Fibroblast of pulmonary artery (primary cell): ENCODE data around the gene GCN1.
A peak's percentile ranks its signal among the peaks of the same experiment; 100 is the strongest.

Experiments used
- DNase-seq: peaks from one replicate; pipeline ENCODE4 v3.0.0-alpha.2; 2010; ENCODE audit warnings: low read depth
- H3K4me3 ChIP-seq: replicated peaks from 2 replicates; pipeline ENCODE4 v1.5.1; 2011; ENCODE audit warnings: low read depth, mild to moderate bottlenecking, control low read depth, low read length, moderate library complexity
- TF ChIP-seq, protein P1 (sequence below): IDR thresholded peaks from 2 replicates; pipeline ENCODE4 v1.5.1; 2011; ENCODE audit warnings: mild to moderate bottlenecking, control low read depth, low read length, inconsistent platforms; ENCODE audit errors: missing control alignments

GCN1 gene, protein sequence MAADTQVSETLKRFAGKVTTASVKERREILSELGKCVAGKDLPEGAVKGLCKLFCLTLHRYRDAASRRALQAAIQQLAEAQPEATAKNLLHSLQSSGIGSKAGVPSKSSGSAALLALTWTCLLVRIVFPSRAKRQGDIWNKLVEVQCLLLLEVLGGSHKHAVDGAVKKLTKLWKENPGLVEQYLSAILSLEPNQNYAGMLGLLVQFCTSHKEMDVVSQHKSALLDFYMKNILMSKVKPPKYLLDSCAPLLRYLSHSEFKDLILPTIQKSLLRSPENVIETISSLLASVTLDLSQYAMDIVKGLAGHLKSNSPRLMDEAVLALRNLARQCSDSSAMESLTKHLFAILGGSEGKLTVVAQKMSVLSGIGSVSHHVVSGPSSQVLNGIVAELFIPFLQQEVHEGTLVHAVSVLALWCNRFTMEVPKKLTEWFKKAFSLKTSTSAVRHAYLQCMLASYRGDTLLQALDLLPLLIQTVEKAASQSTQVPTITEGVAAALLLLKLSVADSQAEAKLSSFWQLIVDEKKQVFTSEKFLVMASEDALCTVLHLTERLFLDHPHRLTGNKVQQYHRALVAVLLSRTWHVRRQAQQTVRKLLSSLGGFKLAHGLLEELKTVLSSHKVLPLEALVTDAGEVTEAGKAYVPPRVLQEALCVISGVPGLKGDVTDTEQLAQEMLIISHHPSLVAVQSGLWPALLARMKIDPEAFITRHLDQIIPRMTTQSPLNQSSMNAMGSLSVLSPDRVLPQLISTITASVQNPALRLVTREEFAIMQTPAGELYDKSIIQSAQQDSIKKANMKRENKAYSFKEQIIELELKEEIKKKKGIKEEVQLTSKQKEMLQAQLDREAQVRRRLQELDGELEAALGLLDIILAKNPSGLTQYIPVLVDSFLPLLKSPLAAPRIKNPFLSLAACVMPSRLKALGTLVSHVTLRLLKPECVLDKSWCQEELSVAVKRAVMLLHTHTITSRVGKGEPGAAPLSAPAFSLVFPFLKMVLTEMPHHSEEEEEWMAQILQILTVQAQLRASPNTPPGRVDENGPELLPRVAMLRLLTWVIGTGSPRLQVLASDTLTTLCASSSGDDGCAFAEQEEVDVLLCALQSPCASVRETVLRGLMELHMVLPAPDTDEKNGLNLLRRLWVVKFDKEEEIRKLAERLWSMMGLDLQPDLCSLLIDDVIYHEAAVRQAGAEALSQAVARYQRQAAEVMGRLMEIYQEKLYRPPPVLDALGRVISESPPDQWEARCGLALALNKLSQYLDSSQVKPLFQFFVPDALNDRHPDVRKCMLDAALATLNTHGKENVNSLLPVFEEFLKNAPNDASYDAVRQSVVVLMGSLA (N-terminal part only)

DNA sequence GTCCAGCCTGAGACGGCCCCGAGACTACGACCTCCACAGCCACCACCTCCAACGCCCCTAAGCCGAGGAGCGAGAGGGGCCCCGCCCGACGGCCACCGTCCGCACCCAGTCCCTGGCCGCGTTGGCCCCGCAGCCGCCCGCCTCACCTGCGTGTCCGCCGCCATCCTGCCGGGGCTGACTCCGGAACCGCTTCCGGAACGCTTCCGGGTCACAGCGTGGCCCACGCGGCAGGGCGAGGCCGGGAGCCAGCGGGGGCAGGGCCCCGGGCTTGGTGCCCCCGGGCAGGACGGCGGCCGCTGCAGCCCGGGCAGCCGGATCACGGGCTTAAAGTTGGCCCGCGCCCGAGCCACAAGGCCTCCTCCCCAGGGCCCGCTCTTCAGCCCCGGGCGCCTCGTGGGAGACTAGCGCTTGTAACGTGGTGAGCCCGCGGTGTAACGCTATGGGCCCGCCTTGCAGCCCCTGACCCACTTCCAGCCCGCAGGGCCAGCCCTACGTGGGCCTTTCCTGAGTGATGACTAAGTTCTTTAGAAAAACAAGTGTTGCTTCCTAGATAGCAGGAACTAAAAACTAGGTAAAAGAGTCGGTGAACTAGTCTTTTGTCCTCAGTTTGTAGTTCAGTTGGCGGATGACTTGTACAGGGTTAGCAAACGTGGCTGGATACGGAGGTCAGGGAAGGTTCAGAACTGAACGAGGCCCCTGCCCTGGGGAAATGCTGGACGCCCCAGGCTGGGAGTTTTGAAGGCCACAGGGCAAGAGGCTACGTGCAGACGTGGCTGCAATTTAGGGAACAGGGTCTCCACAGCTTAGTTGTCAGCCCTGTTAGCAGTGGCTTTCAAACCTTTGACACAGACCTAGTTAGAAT is at the start of gene GCN1:
GCN1 (minus strand) TSS at position 182 of the 862 bp plus-strand sequence; CDS start at position 164, 18 bp downstream.
- H3K4me3 ChIP-seq = peak within 1 kb of the TSS; percentile 84
- peak; percentile 74 for DNase-seq
- TF ChIP-seq, protein P1, sequence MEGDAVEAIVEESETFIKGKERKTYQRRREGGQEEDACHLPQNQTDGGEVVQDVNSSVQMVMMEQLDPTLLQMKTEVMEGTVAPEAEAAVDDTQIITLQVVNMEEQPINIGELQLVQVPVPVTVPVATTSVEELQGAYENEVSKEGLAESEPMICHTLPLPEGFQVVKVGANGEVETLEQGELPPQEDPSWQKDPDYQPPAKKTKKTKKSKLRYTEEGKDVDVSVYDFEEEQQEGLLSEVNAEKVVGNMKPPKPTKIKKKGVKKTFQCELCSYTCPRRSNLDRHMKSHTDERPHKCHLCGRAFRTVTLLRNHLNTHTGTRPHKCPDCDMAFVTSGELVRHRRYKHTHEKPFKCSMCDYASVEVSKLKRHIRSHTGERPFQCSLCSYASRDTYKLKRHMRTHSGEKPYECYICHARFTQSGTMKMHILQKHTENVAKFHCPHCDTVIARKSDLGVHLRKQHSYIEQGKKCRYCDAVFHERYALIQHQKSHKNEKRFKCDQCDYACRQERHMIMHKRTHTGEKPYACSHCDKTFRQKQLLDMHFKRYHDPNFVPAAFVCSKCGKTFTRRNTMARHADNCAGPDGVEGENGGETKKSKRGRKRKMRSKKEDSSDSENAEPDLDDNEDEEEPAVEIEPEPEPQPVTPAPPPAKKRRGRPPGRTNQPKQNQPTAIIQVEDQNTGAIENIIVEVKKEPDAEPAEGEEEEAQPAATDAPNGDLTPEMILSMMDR = no peak

DNA sequence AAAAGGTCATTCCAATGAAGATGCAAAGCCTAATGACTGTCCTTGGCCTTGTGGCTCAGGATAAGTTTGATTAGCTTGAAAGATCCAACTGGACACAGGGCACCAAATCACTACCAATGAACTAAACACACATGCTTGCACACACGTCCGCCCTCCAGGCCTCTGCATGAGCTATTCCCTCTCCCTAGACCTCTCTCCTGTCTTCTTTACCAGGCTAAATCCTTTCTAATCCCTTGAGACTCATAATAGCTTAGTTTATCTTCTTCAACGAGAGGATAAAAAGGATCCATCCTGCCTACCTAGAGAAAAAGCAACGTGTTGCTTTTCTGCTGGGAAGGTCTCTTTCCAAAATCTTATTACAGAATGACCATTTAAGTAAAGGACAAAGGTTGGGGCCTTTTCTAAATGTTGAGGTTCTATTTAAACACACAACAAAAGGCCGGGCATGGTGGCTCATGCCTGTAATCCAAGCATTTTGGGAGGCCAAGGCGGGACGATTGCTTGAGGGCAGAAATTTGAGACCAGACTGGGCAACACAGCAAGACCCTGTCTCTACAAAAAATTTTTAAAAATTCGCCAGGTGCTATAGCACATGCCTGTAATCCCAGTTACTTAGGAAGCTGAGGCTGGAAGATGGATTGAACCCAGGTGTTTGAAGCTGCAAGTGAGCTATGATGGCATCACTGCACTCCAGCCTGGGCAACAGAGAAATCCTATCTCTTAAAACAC is 48.6 kb upstream of the GCN1 start:
- TF ChIP-seq, protein P1 = no peak
- DNase-seq = no peak
- no peak overlapping the region for H3K4me3 ChIP-seq

DNA sequence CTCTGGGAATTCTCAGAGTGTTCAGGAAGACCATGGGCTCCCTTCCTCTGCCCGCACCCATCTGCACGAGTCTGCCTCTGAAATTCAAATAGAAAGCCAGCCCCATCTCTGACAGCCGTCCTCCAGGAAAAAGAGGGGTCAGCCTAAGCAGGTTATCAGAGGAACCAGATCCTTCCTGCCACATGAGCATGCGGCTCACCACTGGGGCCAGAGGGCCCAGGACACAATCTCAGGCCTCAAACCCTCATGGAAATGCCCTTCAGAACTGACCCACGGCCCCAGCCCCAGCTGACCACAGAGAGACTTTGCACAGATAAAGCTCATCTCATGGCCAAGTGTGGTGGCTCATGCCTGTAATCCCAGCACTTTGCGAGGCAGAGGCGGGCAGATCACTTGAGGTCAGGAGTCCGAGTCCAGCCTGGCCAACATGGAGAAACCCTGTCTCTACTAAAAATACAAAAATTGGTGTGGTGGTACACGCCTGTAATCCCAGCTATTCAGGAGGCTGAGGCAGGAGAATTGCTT is 47.8 kb upstream of the GCN1 start:
- DNase-seq = no peak
- TF ChIP-seq, protein P1 = no peak
- H3K4me3 ChIP-seq = no peak overlapping the region

DNA sequence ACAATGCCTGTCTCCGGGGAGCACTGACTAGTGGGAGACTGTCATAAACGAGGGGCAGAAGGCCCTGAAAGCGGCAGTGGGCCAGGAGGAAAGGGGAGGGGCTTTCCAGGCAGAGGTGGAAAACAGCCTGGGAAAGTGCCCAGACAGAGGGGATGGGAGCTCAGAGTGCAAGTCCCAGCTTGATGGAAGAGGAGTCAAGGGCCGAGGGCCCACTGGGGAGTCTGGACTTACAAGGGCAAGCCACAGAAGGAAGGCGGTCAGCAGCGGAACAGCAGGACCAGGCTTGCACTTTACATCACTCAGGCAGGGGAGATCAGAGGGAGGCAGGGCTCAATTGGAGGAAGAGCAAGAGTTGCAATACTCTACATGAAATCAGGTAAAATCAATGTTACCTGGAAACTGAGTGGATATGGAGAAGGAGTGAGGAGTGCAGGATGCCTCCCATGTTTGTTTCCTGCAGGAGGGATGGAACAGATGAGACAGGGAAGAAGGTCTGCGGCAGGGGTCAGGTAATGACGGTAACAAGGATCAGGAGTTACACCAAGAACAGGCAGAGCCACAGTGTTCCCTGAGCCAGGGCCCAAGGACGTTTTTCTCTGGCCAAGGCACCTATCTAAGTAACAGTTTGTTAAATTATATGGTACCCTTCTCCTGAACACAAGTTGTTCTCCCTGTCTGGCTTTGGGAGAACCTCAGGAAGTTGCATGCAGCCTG is 47.2 kb upstream of the GCN1 start:
- TF ChIP-seq, protein P1 = no peak
- DNase-seq = no peak
- no peak overlapping the region for H3K4me3 ChIP-seq

DNA sequence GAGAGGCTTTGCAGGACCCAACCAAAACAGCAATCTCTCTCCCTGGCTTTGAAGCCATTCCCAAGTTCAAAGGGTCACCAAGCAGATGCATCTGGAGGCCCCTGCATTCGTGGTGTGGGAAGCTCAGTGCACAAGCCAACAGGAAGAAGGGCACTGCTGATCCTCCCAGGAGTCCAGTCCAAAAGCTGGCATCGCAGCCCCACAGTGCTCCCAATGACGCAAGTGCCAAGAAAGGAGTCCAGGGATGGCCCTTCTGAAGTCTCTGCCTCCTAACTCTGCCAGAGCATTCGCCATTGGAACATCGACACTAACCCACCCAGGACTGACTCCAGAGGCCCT is 45.9 kb upstream of the GCN1 start:
- TF ChIP-seq, protein P1 = no peak
- DNase-seq = no peak
- H3K4me3 ChIP-seq = no peak overlapping the region
